Measurements from ENCODE around the gene VRK1. TPM values are rescaled to one million over a fixed set of nuclear protein-coding genes. Genes with fewer than 3 reads are reported as not detected.
A peak's percentile ranks its signal among the peaks of the same experiment; 100 is the strongest.

VRK1 gene
- total and polyA plus RNA-seq, 4 donors, result 6.4 to 21.8 (median 8.5) TPM

DNA sequence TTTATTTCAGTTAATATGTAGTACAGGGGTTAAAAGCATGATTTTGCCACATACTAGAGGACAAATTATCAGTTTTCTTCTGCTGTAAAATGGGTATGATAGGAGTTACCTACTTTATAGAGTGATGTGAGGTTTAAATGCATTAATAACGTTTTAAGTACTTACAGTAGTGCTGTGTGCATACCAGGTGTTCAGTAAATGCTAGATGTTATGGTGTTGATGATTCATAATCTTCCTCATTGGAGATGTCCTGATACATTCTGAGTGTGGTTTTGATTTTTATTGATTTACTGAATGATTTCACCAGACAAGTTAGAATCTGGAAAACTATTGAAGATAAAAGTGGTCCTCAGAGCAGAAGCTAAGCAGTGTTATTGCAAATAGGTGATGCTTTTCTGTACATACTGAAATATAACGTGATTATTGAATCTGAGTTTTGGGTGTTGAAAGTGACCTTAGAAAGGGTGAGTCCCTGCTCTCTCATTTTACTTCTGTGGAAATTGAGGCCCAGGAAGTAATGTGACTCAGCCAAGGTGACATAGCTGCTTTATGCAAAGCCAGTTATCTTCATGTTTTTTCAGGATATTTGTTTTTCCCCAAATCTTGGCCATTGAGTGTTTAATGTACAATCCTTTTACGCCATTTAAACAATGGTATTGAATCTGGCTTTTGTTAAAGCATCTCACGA is 54.7 kb downstream of the VRK1 start:
- ATAC-seq (ENCODE audit: insufficient read depth, low FRiP score), result no peak
- TF ChIP-seq, protein P1, sequence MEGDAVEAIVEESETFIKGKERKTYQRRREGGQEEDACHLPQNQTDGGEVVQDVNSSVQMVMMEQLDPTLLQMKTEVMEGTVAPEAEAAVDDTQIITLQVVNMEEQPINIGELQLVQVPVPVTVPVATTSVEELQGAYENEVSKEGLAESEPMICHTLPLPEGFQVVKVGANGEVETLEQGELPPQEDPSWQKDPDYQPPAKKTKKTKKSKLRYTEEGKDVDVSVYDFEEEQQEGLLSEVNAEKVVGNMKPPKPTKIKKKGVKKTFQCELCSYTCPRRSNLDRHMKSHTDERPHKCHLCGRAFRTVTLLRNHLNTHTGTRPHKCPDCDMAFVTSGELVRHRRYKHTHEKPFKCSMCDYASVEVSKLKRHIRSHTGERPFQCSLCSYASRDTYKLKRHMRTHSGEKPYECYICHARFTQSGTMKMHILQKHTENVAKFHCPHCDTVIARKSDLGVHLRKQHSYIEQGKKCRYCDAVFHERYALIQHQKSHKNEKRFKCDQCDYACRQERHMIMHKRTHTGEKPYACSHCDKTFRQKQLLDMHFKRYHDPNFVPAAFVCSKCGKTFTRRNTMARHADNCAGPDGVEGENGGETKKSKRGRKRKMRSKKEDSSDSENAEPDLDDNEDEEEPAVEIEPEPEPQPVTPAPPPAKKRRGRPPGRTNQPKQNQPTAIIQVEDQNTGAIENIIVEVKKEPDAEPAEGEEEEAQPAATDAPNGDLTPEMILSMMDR (IDR thresholded peaks at IDR 0.05; ENCODE audit: control extremely low read depth, extremely low read depth), result no peak
- 92 to 95% methylated on average over 4 of the region's 4 CpGs for WGBS, 2 donors
- Histone ChIP-seq H3K9me3 (ENCODE audit: control insufficient read depth in 4 of 4, insufficient read depth in 3 of 4, low read length in 3 of 4) (no peaks in the 10 kb centered on the region), H3K36me3 (ENCODE audit: control insufficient read depth in 4 of 4, insufficient read depth in 4 of 4, low read length in 4 of 4) (peaks cover 0 to 9% (median 3%) of the 10 kb centered on the region in 4 donors), H3K9ac (ENCODE audit: insufficient read depth in 1 of 2, low read length in 2 of 2) (no peak overlapping the region), H3K27ac (ENCODE audit: low read depth in 1 of 2, low read length in 1 of 2) (no peak overlapping the region), H3K4me3 (no peak overlapping the region), H3K27me3 (ENCODE audit: control insufficient read depth in 3 of 3, insufficient read depth in 3 of 3, low read length in 2 of 3) (no peaks in the 10 kb centered on the region), H3K4me1 (ENCODE audit: control insufficient read depth in 5 of 5, insufficient read depth in 5 of 5, low read length in 5 of 5) (peaks cover 0 to 4% (median 0%) of the 10 kb centered on the region in 5 donors)
- DNase-seq, result no peak

DNA sequence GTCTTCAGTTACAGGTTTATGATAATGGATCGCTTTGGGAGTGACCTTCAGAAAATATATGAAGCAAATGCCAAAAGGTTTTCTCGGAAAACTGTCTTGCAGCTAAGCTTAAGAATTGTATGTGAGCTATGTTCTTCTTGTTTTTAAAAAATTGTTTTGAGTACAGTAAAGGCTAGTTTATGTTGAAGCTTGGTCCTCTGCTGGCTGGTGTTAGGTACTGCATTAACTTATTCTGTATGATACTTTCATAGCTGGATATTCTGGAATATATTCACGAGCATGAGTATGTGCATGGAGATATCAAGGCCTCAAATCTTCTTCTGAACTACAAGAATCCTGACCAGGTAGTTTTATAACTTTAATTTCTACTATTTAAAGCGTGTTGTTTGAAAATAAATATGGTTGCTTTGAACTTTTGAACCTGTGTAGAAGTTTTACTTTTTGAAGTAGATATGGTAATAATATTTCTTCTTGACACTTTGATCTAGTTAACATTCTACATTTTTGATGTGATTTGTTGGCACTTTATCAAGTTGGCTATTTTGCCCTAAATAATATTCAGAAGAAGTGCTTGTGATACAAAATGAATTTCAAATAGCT is 55.7 kb downstream of the VRK1 start:
- Histone ChIP-seq H3K27me3 (ENCODE audit: control insufficient read depth in 3 of 3, insufficient read depth in 3 of 3, low read length in 2 of 3) (no peaks in the 10 kb centered on the region), H3K27ac (ENCODE audit: low read depth in 1 of 2, low read length in 1 of 2) (no peak overlapping the region), H3K4me3 (no peak overlapping the region), H3K4me1 (ENCODE audit: control insufficient read depth in 5 of 5, insufficient read depth in 5 of 5, low read length in 5 of 5) (peaks cover 0 to 4% (median 0%) of the 10 kb centered on the region in 5 donors), H3K9ac (ENCODE audit: insufficient read depth in 1 of 2, low read length in 2 of 2) (no peak overlapping the region), H3K9me3 (ENCODE audit: control insufficient read depth in 4 of 4, insufficient read depth in 3 of 4, low read length in 3 of 4) (no peaks in the 10 kb centered on the region), H3K36me3 (ENCODE audit: control insufficient read depth in 4 of 4, insufficient read depth in 4 of 4, low read length in 4 of 4) (peaks cover 0 to 9% (median 4%) of the 10 kb centered on the region in 4 donors)
- WGBS, 2 donors, result 66 to 69% methylated on average over 4 of the region's 4 CpGs
- ATAC-seq (ENCODE audit: insufficient read depth, low FRiP score), result no peak
- TF ChIP-seq, protein P1 (IDR thresholded peaks at IDR 0.05; ENCODE audit: control extremely low read depth, extremely low read depth), result peak; percentile 23
- peak in 2 of 3 donors; percentile 51 to 60 for DNase-seq

DNA sequence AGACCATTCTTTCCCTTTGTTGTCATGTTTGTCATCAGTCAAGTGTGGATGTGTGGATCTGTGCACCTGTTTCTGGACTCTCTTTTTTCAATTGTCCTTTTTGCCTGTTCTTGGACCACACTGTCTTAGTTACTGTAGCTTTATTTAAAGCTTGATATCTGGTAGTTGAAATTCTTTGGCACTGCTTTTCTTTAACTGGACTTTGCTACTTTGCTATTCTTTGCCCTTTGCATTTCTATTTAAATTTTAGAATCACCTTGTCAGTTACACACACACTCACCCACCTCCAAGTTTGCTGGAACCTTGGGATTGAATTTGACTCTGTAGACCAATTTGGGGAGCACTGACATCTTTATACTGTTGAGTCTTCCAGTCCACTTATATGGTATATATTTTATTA is 61.5 kb downstream of the VRK1 start:
- no peaks in the 10 kb centered on the region for H3K4me1 ChIP-seq (ENCODE audit: control insufficient read depth in 5 of 5, insufficient read depth in 5 of 5, low read length in 5 of 5)
- DNase-seq (no peak), ATAC-seq (ENCODE audit: insufficient read depth, low FRiP score) (no peak)
- TF ChIP-seq, protein P1 (IDR thresholded peaks at IDR 0.05; ENCODE audit: control extremely low read depth, extremely low read depth), result no peak
- no peak overlapping the region for H3K27ac ChIP-seq (ENCODE audit: low read depth in 1 of 2, low read length in 1 of 2)
- H3K9ac ChIP-seq (ENCODE audit: insufficient read depth in 1 of 2, low read length in 2 of 2), result no peak overlapping the region
- H3K9me3 ChIP-seq (ENCODE audit: control insufficient read depth in 4 of 4, insufficient read depth in 3 of 4, low read length in 3 of 4), result no peaks in the 10 kb centered on the region
- H3K36me3 ChIP-seq (ENCODE audit: control insufficient read depth in 4 of 4, insufficient read depth in 4 of 4, low read length in 4 of 4), result peaks cover 0 to 5% (median 2%) of the 10 kb centered on the region in 4 donors
- H3K27me3 ChIP-seq (ENCODE audit: control insufficient read depth in 3 of 3, insufficient read depth in 3 of 3, low read length in 2 of 3), result no peaks in the 10 kb centered on the region
- no peak overlapping the region for H3K4me3 ChIP-seq

Measured in lung (tissue), 12 donors.